ENCODE measurements around the gene TPCN2.

- TF ChIP-seq HBP1 (CRISPR knock-in tag; IDR thresholded peaks at IDR 0.05) (no peak), ZNF436 (CRISPR knock-in tag; IDR thresholded peaks at IDR 0.05) (no peak), SP1 (CRISPR knock-in tag; IDR thresholded peaks at IDR 0.05) (no peak), ESRRA (IDR thresholded peaks at IDR 0.05; ENCODE audit: borderline replicate concordance, low read depth) (no peak), CTCF (IDR thresholded peaks at IDR 0.05 in 2 of 3, conservative IDR thresholded peaks at IDR 0.05 in 1 of 3; ENCODE audit: insufficient read depth in 2 of 3, low read depth in 1 of 3, low read length in 3 of 3) (no peak), ZBTB26 (CRISPR knock-in tag; IDR thresholded peaks at IDR 0.05) (no peak)
Observed at GRCh38 chr11:69131121-69131566, 82.4 kb downstream of the TPCN2 start.

Data from K562 (cell line).